NCI-H187 treated with DMSO at 0.1 percent for 48 hours (cell line): ENCODE results near the gene POLR2C.

Experiments used
- DNase-seq: peaks from one replicate; lab custom pipeline; 2025; lab: John Stamatoyannopoulos, UW

Gene POLR2C

GRCh38 chr16:57452021-57452420 is 10.5 kb upstream of the POLR2C start:
- no peak for DNase-seq

GRCh38 chr16:57462978-57463362 is 491 bp downstream of the POLR2C start:
- DNase-seq = no peak

GRCh38 chr16:57464523-57464922 is 2.0 kb downstream of the POLR2C start:
- no peak for DNase-seq

GRCh38 chr16:57468346-57468745 is 5.9 kb downstream of the POLR2C start:
- no peak for DNase-seq

GRCh38 chr16:57469046-57469445 is 6.6 kb downstream of the POLR2C start:
- DNase-seq = no peak

- no peak for DNase-seq
These were observed 7.5 kb downstream of the POLR2C start for GRCh38 chr16:57469917-57470470.

- no peak for DNase-seq
These were observed 8.2 kb downstream of the POLR2C start for GRCh38 chr16:57470711-57471110.

- no peak for DNase-seq
These were observed 8.7 kb downstream of the POLR2C start for GRCh38 chr16:57471209-57471608.

GRCh38 chr16:57471852-57472664 is 9.6 kb downstream of the POLR2C start:
- DNase-seq = no peak

GRCh38 chr16:57472665-57473060 is 10.2 kb downstream of the POLR2C start:
- no peak for DNase-seq

GRCh38 chr16:57473176-57473840 is 10.8 kb downstream of the POLR2C start:
- DNase-seq = no peak

- no peak for DNase-seq
These were observed 11.4 kb downstream of the POLR2C start for GRCh38 chr16:57473906-57474305.

GRCh38 chr16:57474671-57475661 is 12.5 kb downstream of the POLR2C start:
- no peak for DNase-seq

- no peak for DNase-seq
These were observed 13.3 kb downstream of the POLR2C start for GRCh38 chr16:57475711-57476339.

GRCh38 chr16:57476546-57477410 is 14.3 kb downstream of the POLR2C start:
- no peak for DNase-seq

GRCh38 chr16:57477531-57478202 is 15.2 kb downstream of the POLR2C start:
- DNase-seq = no peak

GRCh38 chr16:57478396-57479204 is 16.1 kb downstream of the POLR2C start:
- DNase-seq = no peak

GRCh38 chr16:57479205-57479975 is 16.9 kb downstream of the POLR2C start:
- DNase-seq = no peak
